ENCODE measurements around the gene C10orf90. TPM values are rescaled to one million over a fixed set of nuclear protein-coding genes. Genes with fewer than 3 reads are reported as not detected.

C10orf90 gene
- total RNA-seq, 4 donors from 2014 or later, result 2.7 to 5.8 (median 4.0) TPM

- intact Hi-C loops (cut with DNase I; ENCODE audit: low total_unique reads), result no loop called here
- TF ChIP-seq POLR2A (IDR thresholded peaks at IDR 0.05) (no peak), CTCF (IDR thresholded peaks at IDR 0.05) (no peak)
- no peak for DNase-seq (ENCODE audit: low spot score in 2 of 2)
- no peak overlapping the region for H3K4me3 ChIP-seq (ENCODE audit: low read depth, poor library complexity, severe bottlenecking)
- 89 to 92% methylated on average over 3 of the region's 3 CpGs for WGBS, 2 donors
Measured at GRCh38 chr10:126596472-126597016, 73.9 kb downstream of the C10orf90 start.

- no peak for DNase-seq (ENCODE audit: low spot score in 2 of 2)
- intact Hi-C loops (cut with DNase I; ENCODE audit: low total_unique reads), result no loop called here
- H3K4me3 ChIP-seq (ENCODE audit: low read depth, poor library complexity, severe bottlenecking), result no peak overlapping the region
- 31 to 41% methylated on average over 2 of the region's 2 CpGs for WGBS, 2 donors
- TF ChIP-seq CTCF (IDR thresholded peaks at IDR 0.05) (no peak), POLR2A (IDR thresholded peaks at IDR 0.05) (no peak)
Measured at GRCh38 chr10:126595160-126595559, 75.3 kb downstream of the C10orf90 start.

GRCh38 chr10:126593968-126594701 is 76.4 kb downstream of the C10orf90 start:
- intact Hi-C loops (cut with DNase I; ENCODE audit: low total_unique reads), result no loop called here
- H3K4me3 ChIP-seq (ENCODE audit: low read depth, poor library complexity, severe bottlenecking), result no peak overlapping the region
- TF ChIP-seq CTCF (IDR thresholded peaks at IDR 0.05) (no peak), POLR2A (IDR thresholded peaks at IDR 0.05) (no peak)
- WGBS, 2 donors, result 71 to 85% methylated on average over 4 of the region's 4 CpGs
- DNase-seq (ENCODE audit: low spot score in 2 of 2), result no peak

GRCh38 chr10:126592901-126593300 is 77.6 kb downstream of the C10orf90 start:
- H3K4me3 ChIP-seq (ENCODE audit: low read depth, poor library complexity, severe bottlenecking), result no peak overlapping the region
- TF ChIP-seq POLR2A (IDR thresholded peaks at IDR 0.05), result no peak
- no peak for TF ChIP-seq CTCF (IDR thresholded peaks at IDR 0.05)
- intact Hi-C loops (cut with DNase I; ENCODE audit: low total_unique reads), result no loop called here
- WGBS, 2 donors, result 85 to 89% methylated on average over 3 of the region's 3 CpGs
- DNase-seq (ENCODE audit: low spot score in 2 of 2), result no peak

- no peak for DNase-seq (ENCODE audit: low spot score in 2 of 2)
- intact Hi-C loops (cut with DNase I; ENCODE audit: low total_unique reads), result no loop called here
- H3K4me3 ChIP-seq (ENCODE audit: low read depth, poor library complexity, severe bottlenecking), result no peak overlapping the region
- WGBS, 2 donors, result 94 to 98% methylated on average over 4 of the region's 4 CpGs
- no peak for TF ChIP-seq CTCF (IDR thresholded peaks at IDR 0.05)
- no peak for TF ChIP-seq POLR2A (IDR thresholded peaks at IDR 0.05)
Measured at GRCh38 chr10:126588024-126588423, 82.5 kb downstream of the C10orf90 start.
